K562 (cell line): ENCODE measurements around the gene CCDC15. TPM values are rescaled to one million over a fixed set of nuclear protein-coding genes. Genes with fewer than 3 reads are reported as not detected.

ENCODE experiments used
- CREM ChIP-seq: IDR thresholded peaks from 2 replicates; pipeline ENCODE4 v1.6.1; 2014; ENCODE audit warnings: antibody characterized with exemption, low read depth
- HEY1 ChIP-seq: fragments of 250-450 bp; sonication (Bioruptor Pico); IDR thresholded peaks from 2 replicates; pipeline ENCODE4 v1.5.0; 2020; ENCODE audit warnings: mild to moderate bottlenecking, moderate library complexity, borderline replicate concordance
- IRF2 ChIP-seq: sonication (generic); formaldehyde crosslinking; IDR thresholded peaks from 2 replicates; pipeline ENCODE4 v1.8.1; 2022; ENCODE audit warnings: mild to moderate bottlenecking, missing genetic modification reagents
- MCM3 ChIP-seq: fragments of 450-650 bp; IDR thresholded peaks from 2 replicates; pipeline ENCODE4 v1.6.1; 2016
- NRF1 ChIP-seq, 2 experiments: fragments of 450-650 bp; IDR thresholded peaks in 1 of 2; conservative IDR thresholded peaks in 1 of 2; 2 replicates each; pipeline ENCODE4 v1.6.1; 2014; ENCODE audit warnings: mild to moderate bottlenecking in 2 of 2
- SRF ChIP-seq, 2 experiments: fragments of 250-450, 450-650 bp in 1 of 2; sonication (Bioruptor Pico) in 1 of 2; sonication (generic) in 1 of 2; formaldehyde crosslinking; IDR thresholded peaks; 2 replicates each; pipeline versions ENCODE4 v1.5.0 to v1.5.1; 2020 to 2022; ENCODE audit warnings: mild to moderate bottlenecking in 1 of 2, missing genetic modification reagents in 1 of 2
- STAT5A ChIP-seq: IDR thresholded peaks from 2 replicates; pipeline ENCODE4 v1.6.1; 2012; ENCODE audit warnings: low read length, inconsistent platforms, borderline replicate concordance
- ZNF143 ChIP-seq: sonication (generic); formaldehyde crosslinking; IDR thresholded peaks from 2 replicates; pipeline ENCODE4 v1.9.0; 2022; ENCODE audit warnings: mild to moderate bottlenecking, missing genetic modification reagents
- ZNF41 ChIP-seq: fragments of 250-450 bp; sonication (Bioruptor Pico); conservative IDR thresholded peaks from 2 replicates; pipeline ENCODE4 v1.4.0; 2020; ENCODE audit warnings: mild to moderate bottlenecking
- polyA plus RNA-seq, 8 experiments: library from polyadenylated mRNA; depleted of rRNA in 4 of 8; stranded (reverse) in 5 of 8; unstranded in 3 of 8; fragments of >200 nt; fragmentation: Nextera tagmentation in 2 of 8; fragmentation: Illumina TruSeq in 1 of 8; extraction: Ambion mirVana in 2 of 8; extraction: Trizol in 1 of 8; gene quantifications; 2 replicates each; pipeline versions ENCODE4 v1.2.1 to v1.2.3, GENCODE V29; 2011 to 2014; ENCODE audit warnings: inconsistent platforms in 1 of 8, missing spikeins in 1 of 8
- total RNA-seq, 7 experiments: library from RNA; depleted of rRNA in 6 of 7; stranded (reverse); fragments of >200 nt in 6 of 7; fragmentation: Illumina TruSeq in 2 of 7; extraction: Trizol in 2 of 7; gene quantifications; 2 replicates each; pipeline versions ENCODE4 v1.2.1 to v1.2.3, GENCODE V29; 2011 to 2021; ENCODE audit warnings: low replicate concordance in 1 of 7
- TF ChIP-seq, protein P1 (sequence below): IDR thresholded peaks from 3 replicates; pipeline ENCODE4 v1.6.1; 2011; ENCODE audit warnings: borderline replicate concordance, mild to moderate bottlenecking, moderate library complexity; ENCODE audit not compliant: insufficient read length; ENCODE audit errors: extremely low read depth
- TF ChIP-seq, protein P2 (sequence below): fragments of 250-450 bp; sonication (Bioruptor Pico); IDR thresholded peaks from 2 replicates; pipeline ENCODE4 v1.8.0; 2021; ENCODE audit warnings: moderate library complexity, mild to moderate bottlenecking, inconsistent platforms
- TF ChIP-seq, protein P3 (sequence below): sonication (generic); IDR thresholded peaks from 2 replicates; pipeline ENCODE4 v1.6.1; 2016

Gene CCDC15
- total and polyA plus RNA-seq, 9 of the 15 experiments (the other 6 are each of a cell fraction or from before 2014, with no cell fraction given), result 1.9 to 9.2 (median 3.9) TPM

DNA sequence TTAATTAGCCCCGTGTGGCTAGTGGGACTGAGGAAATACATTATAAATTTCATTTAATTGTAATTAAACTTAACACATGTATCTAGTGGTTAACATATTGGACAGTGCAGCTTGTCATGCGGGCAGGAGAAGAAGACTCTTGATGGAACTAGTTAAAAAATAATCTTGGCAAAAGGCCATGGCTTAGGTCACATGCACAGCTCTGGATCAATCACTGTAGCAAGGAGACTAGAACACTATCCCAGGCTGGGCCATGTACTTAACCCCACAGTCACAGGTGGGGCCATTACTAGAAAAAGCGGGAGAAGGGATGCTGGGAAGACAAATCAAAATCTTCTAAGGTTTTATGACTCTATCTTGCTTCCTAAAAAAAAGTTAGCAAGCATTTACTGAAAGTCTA lies 9.4 kb upstream of the CCDC15 start (continued):
- TF ChIP-seq NRF1 (conservative IDR thresholded peaks at IDR 0.05 in 1 of 2, IDR thresholded peaks at IDR 0.05 in 1 of 2) (no peak), MCM3 (no peak), SRF (CRISPR knock-in tag; IDR thresholded peaks at IDR 0.05) (no peak), ZNF143 (CRISPR knock-in tag) (no peak), ZNF41 (CRISPR knock-in tag) (no peak), HEY1 (CRISPR knock-in tag) (no peak), IRF2 (CRISPR knock-in tag) (no peak), CREM (no peak), STAT5A (no peak)
- TF ChIP-seq, protein P1, sequence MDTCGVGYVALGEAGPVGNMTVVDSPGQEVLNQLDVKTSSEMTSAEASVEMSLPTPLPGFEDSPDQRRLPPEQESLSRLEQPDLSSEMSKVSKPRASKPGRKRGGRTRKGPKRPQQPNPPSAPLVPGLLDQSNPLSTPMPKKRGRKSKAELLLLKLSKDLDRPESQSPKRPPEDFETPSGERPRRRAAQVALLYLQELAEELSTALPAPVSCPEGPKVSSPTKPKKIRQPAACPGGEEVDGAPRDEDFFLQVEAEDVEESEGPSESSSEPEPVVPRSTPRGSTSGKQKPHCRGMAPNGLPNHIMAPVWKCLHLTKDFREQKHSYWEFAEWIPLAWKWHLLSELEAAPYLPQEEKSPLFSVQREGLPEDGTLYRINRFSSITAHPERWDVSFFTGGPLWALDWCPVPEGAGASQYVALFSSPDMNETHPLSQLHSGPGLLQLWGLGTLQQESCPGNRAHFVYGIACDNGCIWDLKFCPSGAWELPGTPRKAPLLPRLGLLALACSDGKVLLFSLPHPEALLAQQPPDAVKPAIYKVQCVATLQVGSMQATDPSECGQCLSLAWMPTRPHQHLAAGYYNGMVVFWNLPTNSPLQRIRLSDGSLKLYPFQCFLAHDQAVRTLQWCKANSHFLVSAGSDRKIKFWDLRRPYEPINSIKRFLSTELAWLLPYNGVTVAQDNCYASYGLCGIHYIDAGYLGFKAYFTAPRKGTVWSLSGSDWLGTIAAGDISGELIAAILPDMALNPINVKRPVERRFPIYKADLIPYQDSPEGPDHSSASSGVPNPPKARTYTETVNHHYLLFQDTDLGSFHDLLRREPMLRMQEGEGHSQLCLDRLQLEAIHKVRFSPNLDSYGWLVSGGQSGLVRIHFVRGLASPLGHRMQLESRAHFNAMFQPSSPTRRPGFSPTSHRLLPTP, result no peak
- TF ChIP-seq, protein P2, sequence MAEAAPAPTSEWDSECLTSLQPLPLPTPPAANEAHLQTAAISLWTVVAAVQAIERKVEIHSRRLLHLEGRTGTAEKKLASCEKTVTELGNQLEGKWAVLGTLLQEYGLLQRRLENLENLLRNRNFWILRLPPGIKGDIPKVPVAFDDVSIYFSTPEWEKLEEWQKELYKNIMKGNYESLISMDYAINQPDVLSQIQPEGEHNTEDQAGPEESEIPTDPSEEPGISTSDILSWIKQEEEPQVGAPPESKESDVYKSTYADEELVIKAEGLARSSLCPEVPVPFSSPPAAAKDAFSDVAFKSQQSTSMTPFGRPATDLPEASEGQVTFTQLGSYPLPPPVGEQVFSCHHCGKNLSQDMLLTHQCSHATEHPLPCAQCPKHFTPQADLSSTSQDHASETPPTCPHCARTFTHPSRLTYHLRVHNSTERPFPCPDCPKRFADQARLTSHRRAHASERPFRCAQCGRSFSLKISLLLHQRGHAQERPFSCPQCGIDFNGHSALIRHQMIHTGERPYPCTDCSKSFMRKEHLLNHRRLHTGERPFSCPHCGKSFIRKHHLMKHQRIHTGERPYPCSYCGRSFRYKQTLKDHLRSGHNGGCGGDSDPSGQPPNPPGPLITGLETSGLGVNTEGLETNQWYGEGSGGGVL, result no peak
- TF ChIP-seq, protein P3, sequence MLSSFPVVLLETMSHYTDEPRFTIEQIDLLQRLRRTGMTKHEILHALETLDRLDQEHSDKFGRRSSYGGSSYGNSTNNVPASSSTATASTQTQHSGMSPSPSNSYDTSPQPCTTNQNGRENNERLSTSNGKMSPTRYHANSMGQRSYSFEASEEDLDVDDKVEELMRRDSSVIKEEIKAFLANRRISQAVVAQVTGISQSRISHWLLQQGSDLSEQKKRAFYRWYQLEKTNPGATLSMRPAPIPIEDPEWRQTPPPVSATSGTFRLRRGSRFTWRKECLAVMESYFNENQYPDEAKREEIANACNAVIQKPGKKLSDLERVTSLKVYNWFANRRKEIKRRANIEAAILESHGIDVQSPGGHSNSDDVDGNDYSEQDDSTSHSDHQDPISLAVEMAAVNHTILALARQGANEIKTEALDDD, result no peak
